Measurements from ENCODE around the gene SLC39A2.

- no peak for TF ChIP-seq CTCF (IDR thresholded peaks at IDR 0.05)
- no peak for TF ChIP-seq POLR2A (IDR thresholded peaks at IDR 0.05)
- TF ChIP-seq EP300 (IDR thresholded peaks at IDR 0.05) = no peak
These were observed 498 bp downstream of the SLC39A2 start for GRCh38 chr14:20999591-20999990.

Measured in tibial nerve (tissue), 4 donors.